Cardiac septum (tissue), 1 donor: Measurements from ENCODE around the gene HINFP. TPM values are rescaled to one million over a fixed set of nuclear protein-coding genes. Genes with fewer than 3 reads are reported as not detected.

Experiments
- DNase-seq: peaks from one replicate; pipeline ENCODE4 v3.0.0-alpha.2; 2020; ENCODE audit warnings: low spot score
- intact Hi-C: fragments of 100-400 bp; cut with DNase I; formaldehyde crosslinking; loops from one replicate; pipeline ENCODE4 v1.14.0; 2022
- long read RNA-seq: library from polyadenylated mRNA; unstranded; transcript quantifications from one replicate; pipeline ENCODE4 v2.0.0, GENCODE V29; 2021
- total RNA-seq: library from RNA; stranded (reverse); fragmentation: NEBNext Ultra II Directional; extraction: Animal tissue kit (Norgen Biotek cat#: 25700); gene quantifications from one replicate; pipeline ENCODE4 v1.2.1, GENCODE V29; 2021
- donor health status: DM: no; HTN: no; CAD: no.

Gene HINFP, protein sequence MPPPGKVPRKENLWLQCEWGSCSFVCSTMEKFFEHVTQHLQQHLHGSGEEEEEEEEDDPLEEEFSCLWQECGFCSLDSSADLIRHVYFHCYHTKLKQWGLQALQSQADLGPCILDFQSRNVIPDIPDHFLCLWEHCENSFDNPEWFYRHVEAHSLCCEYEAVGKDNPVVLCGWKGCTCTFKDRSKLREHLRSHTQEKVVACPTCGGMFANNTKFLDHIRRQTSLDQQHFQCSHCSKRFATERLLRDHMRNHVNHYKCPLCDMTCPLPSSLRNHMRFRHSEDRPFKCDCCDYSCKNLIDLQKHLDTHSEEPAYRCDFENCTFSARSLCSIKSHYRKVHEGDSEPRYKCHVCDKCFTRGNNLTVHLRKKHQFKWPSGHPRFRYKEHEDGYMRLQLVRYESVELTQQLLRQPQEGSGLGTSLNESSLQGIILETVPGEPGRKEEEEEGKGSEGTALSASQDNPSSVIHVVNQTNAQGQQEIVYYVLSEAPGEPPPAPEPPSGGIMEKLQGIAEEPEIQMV
- total RNA-seq, result 14.5 TPM
- long read RNA-seq, transcript HINFP-201 (10 exons, 3,163 nt), result major isoform, 10 of 18 reads
- long read RNA-seq, partial matches to known transcripts, result 1 of 18 reads
- long read RNA-seq, other reads (novel, unspliced or antisense), result 7 of 18 reads

DNA sequence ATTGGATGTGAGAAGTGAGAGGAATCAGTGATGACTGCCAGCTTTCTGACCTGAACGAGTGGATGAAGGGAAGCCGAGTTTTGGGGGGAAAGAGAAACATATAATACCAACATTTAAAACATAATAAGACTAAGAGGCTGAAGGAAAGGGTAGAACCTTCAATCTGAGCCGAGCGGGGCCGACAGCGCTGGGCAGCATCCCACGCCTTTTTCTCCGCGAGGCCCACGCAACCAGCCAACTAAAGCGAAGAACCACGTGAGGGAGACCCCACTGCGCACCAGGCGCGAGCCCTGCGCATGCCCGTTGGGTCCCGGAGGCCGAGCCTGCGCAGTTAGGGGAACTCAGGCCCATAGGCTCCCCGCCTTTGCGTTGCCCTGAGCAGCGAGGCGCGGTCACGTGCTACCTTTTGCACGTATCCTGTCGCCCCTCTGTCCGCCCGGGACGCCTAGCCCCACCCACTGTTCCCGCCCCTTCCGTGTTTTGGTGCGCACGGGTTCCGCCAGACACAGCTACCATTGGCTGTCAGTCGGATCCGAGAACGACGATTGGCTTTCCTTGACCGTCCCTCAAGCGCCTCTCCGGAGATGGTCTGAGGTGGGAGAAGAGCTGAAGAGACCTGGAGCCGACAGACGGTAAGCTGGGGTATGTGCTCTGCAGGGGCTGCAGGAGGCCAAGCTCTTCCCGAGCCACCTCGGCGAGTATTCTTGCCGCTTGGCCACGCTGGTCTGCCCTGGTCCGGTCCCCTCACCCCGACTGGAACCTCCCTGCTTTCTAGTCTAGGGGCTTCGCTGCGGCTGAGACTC, at the start of gene HINFP:
HINFP (plus strand) TSS at position 573 of the 803 bp plus-strand sequence. CDS start 5,365 bp downstream, outside the sequence.
- peak; percentile 100 for DNase-seq
- intact Hi-C loops, result loop anchor here (2.0 kb wide), 1 partner anchor 18 kb away; no protein-coding TSS in a partner anchor

DNA sequence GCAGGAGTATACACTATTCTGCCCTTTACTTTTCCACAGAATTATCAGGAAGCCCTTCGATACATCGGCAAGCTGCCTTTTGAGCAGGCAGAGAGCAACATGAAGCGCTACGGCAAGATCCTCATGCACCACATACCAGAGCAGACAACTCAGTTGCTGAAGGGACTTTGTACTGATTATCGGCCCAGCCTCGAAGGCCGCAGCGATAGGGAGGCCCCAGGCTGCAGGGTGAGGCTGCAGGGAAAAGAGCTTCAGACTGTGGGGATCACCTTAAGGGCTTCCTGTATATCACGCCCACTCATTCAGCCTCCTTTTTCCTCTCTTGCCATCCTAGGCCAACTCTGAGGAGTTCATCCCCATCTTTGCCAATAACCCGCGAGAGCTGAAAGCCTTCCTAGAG, 43.5 kb upstream of the HINFP start:
- intact Hi-C loops, result no loop called here
- DNase-seq, result no peak

DNA sequence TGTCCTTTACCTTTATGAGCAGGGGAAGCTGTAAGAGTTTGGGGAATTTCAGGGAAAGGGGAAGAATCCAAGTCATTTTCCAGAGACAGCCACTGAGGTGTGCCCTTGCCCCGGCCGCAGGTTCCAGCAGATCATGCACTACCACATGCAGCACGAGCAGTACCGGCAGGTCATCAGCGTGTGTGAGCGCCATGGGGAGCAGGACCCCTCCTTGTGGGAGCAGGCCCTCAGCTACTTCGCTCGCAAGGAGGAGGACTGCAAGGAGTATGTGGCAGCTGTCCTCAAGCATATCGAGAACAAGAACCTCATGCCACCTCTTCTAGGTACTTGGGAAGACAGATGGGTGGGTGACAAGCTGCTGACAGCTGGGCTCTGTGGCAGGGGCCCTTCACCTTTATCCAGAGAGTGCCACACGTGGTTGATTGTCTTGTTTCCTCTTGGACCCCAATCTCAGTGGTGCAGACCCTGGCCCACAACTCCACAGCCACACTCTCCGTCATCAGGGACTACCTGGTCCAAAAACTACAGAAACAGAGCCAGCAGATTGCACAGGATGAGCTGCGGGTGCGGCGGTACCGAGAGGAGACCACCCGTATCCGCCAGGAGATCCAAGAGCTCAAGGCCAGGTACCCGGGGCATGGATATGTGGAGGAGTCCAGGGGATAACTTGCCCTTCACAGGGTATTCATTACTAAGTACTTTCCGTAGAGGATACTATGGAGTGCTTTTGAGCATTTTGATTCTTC, 42.5 kb upstream of the HINFP start:
- DNase-seq, result no peak

DNA sequence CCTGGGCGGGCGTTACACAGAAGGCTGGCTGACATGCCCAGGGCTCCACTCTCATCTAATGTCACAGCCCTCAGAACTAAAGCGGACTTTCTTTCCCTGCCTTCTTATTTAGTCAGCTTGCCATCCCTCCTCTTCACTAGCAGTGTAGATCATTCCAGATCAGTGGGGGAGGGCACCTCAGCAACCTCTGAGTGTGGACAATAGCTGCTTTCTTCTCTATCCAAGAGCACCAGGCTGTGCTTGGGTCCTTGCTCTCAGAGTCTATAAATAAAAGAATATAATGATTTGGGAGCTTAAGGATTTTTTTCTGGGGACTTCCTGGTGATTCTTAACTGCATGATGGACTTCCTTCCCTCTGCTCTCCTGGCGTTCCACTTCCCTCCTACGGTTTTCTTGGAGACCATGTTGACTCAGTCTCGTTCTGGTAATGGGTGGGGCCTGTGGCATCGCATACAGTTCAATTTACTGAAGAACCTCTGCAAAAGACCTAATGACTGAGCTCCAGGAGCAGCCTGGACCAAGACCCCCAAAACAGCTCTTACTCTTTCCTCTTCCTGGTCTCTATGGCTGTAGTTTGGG, 39.6 kb upstream of the HINFP start:
- DNase-seq, result no peak
- intact Hi-C loops, result no loop called here

More for the DNA sequence above, 42.5 kb upstream of the HINFP start:
- intact Hi-C loops, result no loop called here

DNA sequence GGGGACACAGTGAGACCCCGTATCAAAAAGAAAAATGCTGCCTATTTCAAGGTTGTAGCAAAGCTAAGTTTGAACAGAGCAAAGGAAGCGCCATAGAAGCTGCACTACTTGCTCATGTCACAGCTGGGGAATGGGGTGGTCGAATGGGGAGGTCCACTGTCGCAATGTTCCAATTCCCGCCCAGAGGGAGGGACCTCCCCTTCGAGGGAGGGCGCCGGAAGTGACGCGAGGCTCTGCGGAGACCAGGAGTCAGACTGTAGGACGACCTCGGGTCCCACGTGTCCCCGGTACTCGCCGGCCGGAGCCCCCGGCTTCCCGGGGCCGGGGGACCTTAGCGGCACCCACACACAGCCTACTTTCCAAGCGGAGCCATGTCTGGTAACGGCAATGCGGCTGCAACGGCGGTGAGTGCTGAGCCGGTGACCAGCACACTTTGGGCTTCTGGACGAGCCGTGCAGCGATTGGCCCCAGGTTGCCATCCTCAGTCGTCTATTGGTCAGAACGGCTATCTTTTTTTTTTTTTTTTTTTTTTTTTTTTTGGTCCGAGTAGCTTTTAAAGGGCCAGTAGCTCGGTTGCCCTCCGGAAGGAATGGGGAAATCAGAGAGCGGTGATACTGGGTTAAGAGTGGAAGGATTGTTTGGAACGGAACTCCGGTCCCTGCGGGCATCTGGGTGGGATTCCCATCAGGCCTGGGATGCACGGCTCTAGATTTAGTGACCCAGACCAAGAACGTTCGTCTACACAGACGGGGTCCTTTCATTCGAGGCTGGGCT, 36.5 kb upstream of the HINFP start, which contains the start of gene HMBS:
HMBS (plus strand) TSS at position 219 of the 774 bp plus-strand sequence; CDS start at position 372, 153 bp downstream.
- intact Hi-C loops, result loop anchor here (2.0 kb wide), 1 partner anchor 16 kb away; the partner anchor contains the start of gene DPAGT1
- DNase-seq, result peak; percentile 96

DNA sequence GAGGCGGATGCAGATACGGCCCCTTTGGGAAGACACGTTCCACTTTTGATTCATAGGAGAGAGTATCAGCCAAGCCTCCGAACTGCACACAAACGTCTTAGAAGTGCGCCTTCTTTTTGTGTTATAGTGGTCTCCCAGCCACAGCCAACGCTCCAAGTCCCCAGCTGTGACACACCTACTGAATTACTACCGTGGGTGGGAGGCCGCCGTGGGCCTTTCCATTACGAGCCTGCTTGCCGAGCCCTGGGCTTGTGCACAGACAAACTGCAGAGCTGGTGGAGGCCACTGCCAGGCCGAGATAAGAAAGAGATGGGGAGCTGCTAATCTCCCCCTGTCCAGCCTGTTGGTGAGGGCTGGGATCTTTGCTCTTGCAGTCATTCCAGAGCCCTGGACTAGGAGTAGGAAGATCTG, 35.9 kb upstream of the HINFP start:
- no peak for DNase-seq
- intact Hi-C loops, result loop anchor here (2.0 kb wide), 1 partner anchor 15 kb away; the partner anchor contains the start of gene DPAGT1

DNA sequence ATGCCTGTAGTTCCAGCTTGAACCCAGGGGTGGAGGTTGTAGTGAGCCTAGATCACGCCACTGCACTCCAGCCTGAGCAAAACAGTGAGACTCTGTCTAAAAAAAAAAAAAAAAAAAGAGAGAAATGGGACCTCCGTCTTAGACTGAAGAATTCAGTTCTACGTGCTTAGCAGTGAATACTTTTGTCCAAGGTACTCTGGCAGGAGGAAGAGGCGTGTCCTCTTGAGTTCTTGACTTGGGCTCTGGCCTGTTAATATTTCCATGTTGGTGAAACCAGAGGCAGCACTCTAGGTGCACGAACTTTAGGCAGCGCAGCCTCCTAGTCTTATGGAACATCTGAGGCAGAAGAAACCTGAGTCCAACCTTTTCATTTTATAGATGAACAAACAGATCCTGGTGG, 34.3 kb upstream of the HINFP start:
- DNase-seq, result no peak
- intact Hi-C loops, result no loop called here

DNA sequence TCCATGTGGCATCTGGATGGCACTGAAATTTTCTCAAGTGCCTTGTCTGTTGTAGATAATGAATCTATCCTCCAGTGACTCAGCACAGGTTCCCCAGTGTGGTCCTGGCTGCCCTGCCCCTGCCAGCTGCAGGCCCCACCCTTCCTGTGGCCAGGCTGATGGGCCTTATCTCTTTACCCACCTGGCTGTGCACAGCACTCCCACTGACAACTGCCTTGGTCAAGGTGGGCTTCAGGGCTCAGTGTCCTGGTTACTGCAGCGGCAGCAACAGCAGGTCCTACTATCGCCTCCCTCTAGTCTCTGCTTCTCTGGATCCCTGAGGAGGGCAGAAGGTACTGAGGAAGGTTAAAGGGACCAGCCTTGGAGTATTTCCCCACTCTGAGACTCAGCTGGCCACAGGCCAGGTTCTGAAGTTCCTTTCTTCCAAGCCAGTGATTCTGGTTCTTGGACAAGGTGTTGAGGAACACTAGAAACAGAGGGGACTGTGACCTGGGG, 33.6 kb upstream of the HINFP start:
- no peak for DNase-seq
- intact Hi-C loops, result no loop called here

DNA sequence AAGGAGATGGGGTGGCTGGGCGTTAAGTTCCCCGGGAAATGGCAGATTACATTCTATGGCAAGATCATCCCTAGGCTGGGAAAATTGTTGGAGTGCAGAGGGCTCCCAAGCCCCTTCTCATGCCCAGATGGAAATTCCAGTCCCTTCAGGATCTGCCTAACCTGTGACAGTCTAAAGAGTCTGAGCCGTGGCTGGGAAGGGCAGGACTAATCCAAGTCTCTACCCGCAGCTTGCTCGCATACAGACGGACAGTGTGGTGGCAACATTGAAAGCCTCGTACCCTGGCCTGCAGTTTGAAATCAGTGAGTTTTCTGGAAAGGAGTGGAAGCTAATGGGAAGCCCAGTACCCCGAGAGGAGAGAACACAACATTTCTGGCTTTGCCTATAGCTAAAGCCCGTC, 33.0 kb upstream of the HINFP start:
- intact Hi-C loops, result no loop called here
- no peak for DNase-seq

DNA sequence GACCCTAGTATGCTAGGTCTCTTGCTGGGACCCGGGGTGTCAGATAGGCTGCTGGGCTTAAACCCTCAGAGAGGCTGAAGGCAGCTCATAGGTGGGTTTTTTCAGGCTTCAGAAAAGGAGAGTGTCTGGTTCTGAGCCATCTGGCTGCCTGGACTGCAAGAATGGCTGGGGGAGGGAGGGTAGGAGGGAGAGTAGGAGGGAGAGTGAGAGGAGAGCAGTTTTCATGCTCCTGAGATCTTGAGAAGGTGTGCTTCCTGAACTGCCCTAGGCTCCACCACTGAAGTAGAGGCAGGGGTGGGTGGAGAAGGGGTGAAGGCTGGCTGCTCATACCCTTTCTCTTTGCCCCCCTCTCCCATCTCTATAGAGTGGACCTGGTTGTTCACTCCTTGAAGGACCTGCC, 32.1 kb upstream of the HINFP start:
- DNase-seq, result no peak
- intact Hi-C loops, result no loop called here

DNA sequence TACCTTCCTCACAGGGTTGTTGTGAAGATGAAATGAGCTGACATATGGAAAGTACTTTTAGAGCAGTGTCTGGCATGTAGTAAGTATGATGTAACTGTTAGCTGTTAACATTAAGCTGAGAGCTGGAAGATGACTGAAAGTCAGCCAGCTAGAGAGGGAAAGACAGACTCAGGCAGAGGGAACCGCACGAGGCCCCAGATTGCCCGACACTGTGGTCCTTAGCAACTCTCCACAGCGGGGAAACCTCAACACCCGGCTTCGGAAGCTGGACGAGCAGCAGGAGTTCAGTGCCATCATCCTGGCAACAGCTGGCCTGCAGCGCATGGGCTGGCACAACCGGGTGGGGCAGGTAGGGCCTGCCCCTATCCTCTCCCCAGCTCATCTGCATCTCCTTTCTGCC, 30.2 kb upstream of the HINFP start:
- DNase-seq, result no peak
- intact Hi-C loops, result loop anchor here (5.0 kb wide), 1 partner anchor 106 kb away; no protein-coding TSS in a partner anchor

DNA sequence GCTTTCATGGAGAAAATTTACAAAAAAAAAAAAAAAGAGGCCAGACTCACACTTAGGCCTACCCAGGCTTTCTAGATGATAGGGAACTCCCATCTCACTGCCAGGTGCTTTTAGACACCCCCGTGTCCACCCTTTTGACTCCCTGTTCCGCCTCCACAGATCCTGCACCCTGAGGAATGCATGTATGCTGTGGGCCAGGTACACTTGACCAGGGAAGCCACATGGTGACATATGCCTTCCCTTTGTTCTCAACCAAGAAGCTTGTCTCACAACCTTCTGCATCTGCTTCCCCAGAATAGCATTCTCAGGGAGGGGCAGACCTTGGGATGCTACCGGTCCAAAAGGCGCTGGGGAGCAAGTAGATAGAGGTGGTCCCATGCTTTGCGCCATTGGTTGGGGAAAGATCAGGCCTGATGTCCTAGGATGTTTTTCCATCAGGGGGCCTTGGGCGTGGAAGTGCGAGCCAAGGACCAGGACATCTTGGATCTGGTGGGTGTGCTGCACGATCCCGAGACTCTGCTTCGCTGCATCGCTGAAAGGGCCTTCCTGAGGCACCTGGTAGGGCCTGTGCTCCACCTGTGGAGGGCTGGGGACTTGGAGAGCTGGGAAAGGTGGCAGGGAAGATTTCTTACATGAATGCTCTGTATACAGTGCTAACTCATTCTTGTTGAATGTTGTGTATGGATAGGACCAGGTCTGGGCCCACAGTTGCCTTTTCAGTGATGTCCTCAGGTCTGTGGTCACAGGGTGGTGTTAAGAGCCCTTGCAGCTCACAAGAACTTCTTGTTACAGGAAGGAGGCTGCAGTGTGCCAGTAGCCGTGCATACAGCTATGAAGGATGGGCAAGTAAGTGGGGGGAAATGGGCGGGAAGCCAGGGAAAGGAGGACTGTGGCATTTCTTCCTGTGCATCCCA, 29.2 kb upstream of the HINFP start:
- intact Hi-C loops, result loop anchor here (5.0 kb wide), 1 partner anchor 105 kb away; no protein-coding TSS in a partner anchor
- DNase-seq, result no peak

DNA sequence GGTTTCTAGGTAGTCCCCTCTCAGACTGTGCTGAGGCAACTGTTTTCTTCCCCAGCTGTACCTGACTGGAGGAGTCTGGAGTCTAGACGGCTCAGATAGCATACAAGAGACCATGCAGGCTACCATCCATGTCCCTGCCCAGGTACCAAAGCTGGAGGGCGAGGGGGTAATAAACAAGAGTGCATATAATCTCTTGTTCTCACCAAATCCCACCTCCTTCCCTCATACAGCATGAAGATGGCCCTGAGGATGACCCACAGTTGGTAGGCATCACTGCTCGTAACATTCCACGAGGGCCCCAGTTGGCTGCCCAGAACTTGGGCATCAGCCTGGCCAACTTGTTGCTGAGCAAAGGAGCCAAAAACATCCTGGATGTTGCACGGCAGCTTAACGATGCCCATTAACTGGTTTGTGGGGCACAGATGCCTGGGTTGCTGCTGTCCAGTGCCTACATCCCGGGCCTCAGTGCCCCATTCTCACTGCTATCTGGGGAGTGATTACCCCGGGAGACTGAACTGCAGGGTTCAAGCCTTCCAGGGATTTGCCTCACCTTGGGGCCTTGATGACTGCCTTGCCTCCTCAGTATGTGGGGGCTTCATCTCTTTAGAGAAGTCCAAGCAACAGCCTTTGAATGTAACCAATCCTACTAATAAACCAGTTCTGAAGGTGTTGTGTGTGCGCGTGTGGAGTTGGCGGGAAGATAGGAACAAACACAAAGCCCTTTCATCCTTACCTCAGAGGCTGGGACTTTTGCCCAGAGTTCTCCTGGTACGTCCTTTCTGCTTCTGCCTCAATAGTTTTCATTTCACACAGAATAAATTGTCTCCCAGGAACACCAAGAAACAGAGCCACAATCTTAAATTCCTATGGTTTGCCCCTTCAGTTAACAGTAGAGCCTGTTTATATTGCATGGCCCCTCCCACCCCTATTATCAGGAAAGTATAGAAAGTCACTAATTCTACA, 28.2 kb upstream of the HINFP start:
- no peak for DNase-seq
- intact Hi-C loops, result loop anchor here (5.0 kb wide), 1 partner anchor 104 kb away; no protein-coding TSS in a partner anchor

DNA sequence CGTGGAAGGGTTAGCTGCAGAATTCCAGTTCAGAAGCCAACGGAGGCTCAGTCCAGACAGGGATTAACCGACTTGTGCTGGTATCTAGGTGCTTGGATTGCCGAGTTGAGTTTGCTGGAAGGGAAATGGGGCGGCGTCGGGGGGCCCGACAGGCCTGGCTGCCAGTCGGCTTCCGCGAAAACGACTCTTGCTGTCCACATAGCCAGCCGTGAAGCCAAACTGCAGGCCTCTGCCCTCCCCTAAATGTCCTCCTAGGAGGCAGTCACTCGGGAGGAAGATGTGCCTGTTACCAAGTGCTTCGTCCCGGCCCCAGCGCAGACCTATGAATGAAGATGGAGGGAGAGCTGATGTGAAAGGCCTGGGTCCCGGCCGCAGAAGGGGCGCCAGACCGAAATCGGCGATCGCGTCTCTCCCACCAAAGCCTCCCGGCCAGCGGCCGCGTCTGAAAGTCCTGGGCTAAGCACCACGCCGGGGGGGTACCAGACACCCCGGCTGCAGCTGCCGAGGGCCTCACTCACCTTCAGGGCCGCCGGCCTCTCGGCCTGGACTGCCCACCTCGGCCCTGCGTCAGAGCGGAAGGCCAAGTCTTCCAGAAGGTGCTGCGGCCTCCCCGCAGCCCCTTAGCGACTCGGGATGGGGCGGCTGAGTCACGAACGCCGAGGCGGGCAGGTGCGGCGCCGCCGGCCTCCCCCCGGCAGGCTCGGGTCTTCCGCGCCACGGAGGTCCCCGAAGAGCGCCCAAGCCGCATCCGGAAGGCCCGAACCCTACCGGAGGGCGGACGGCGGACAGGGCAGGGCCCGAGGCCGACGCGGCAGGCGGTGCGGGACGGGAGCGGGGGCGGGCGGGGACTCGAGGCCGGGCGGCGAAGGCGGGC, 27.2 kb upstream of the HINFP start:
- intact Hi-C loops, result loop anchor here (5.0 kb wide), 1 partner anchor 103 kb away; no protein-coding TSS in a partner anchor
- no peak for DNase-seq

DNA sequence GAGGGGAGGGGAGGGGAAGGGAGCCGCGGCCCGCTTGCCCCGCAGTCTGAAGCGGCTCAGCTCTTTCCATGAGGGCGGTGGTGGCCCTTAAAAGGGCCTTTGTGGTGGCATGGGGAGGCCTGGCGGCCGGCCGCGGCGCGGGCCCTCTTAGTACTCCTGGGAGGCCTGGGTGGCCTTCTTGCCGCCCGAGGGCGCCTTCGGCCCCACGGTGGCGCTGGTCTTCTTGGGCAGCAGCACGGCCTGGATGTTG, 26.6 kb upstream of the HINFP start:
- intact Hi-C loops, result loop anchor here (5.0 kb wide), 1 partner anchor 103 kb away; no protein-coding TSS in a partner anchor

More for the DNA sequence above, 26.6 kb upstream of the HINFP start:
- DNase-seq, result peak; percentile 93
